ENCODE data around the gene CSF2.

DNA sequence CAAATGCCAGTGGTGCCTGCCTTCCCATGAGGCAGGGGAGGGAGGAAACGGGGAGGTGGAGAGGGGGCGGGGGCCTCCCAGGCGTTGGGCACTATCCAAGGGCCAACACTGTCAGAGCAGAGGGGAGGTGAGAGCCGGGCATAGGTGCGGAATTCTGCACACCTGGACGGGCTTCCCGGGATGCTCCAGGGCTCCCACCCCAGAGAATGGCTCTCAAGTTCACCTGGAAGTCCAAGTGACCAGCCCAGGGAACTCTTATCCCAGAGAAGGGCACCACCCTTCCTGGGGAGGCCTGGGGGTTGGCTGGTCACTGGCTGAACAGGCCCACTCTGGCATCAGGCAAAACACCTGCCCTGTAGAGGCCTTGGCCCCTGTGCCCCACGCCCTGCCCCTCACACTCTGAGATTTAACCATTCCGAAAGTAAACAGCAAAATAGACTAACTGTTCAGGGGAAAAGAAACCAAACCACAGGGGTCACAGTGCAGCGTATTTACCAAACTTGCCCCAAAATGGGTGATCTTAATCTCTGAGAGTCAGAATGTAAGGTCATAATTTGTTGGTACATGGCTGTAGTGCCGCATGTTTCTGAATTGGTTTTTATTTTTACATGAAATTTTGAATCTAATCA, 2.7 kb downstream of the CSF2 start:
- TF ChIP-seq CTCF (conservative IDR thresholded peaks at IDR 0.05; ENCODE audit: low read depth, low read length) (no peak), POLR2A (IDR thresholded peaks at IDR 0.05; ENCODE audit: low read depth, low read length) (no peak), MXI1 (IDR thresholded peaks at IDR 0.05; ENCODE audit: borderline replicate concordance, low read depth, low read length) (no peak), BHLHE40 (IDR thresholded peaks at IDR 0.05; ENCODE audit: low read depth, low read length) (no peak), SMC3 (IDR thresholded peaks at IDR 0.05; ENCODE audit: low read depth, low read length) (no peak), MAZ (IDR thresholded peaks at IDR 0.05; ENCODE audit: borderline replicate concordance, low read depth, low read length) (no peak), RCOR1 (IDR thresholded peaks at IDR 0.05; ENCODE audit: insufficient replicate concordance, low read length) (no peak), FOS (IDR thresholded peaks at IDR 0.05; ENCODE audit: low read depth, low read length) (no peak)
